Sigmoid colon (tissue), 4 donors: Measurements from ENCODE around the gene SSBP3.

Source experiments
- EP300 ChIP-seq, 4 donors: sonication (generic); formaldehyde crosslinking; IDR thresholded peaks; one replicate each; pipeline ENCODE4 v1.6.1; 2017; ENCODE audit warnings: antibody characterized with exemption in 4 of 4
- POLR2AphosphoS5 ChIP-seq, 4 donors: sonication (generic); formaldehyde crosslinking; IDR thresholded peaks; one replicate each; pipeline ENCODE4 v1.6.1; 2017; ENCODE audit warnings: antibody characterized with exemption in 4 of 4
- TF ChIP-seq, protein P1 (sequence below), 4 experiments: fragments of 450-650 bp in 3 of 4; fragments of 200-600 bp in 1 of 4; IDR thresholded peaks; one replicate each; pipeline ENCODE4 v1.5.1; 2016 to 2019; ENCODE audit warnings: antibody characterized with exemption in 4 of 4, mild to moderate bottlenecking in 3 of 4, moderate library complexity in 2 of 4

DNA sequence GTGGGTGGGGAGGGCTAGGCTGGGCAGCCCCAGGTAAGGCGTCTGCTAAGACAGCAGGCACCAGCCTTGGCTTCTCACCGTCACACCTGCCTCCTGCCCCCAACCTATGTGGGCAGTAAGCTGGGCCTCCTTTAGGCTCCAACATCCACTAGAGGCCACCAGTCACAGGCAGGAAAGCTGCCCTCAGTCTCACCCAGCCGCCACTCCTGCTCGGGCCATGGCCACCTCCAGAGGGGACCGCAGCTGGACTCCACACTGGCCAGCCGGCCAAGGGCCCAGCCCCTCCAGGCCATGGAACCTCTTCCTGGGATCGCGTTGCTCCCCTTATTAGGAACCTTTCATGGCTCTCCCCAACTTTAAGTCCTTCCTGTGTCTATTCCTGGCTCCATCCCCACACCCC, 131.7 kb downstream of the SSBP3 start:
- no peak for TF ChIP-seq EP300 (IDR thresholded peaks at IDR 0.05)
- TF ChIP-seq, protein P1, sequence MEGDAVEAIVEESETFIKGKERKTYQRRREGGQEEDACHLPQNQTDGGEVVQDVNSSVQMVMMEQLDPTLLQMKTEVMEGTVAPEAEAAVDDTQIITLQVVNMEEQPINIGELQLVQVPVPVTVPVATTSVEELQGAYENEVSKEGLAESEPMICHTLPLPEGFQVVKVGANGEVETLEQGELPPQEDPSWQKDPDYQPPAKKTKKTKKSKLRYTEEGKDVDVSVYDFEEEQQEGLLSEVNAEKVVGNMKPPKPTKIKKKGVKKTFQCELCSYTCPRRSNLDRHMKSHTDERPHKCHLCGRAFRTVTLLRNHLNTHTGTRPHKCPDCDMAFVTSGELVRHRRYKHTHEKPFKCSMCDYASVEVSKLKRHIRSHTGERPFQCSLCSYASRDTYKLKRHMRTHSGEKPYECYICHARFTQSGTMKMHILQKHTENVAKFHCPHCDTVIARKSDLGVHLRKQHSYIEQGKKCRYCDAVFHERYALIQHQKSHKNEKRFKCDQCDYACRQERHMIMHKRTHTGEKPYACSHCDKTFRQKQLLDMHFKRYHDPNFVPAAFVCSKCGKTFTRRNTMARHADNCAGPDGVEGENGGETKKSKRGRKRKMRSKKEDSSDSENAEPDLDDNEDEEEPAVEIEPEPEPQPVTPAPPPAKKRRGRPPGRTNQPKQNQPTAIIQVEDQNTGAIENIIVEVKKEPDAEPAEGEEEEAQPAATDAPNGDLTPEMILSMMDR (IDR thresholded peaks at IDR 0.05): no peak
- TF ChIP-seq POLR2AphosphoS5 (IDR thresholded peaks at IDR 0.05): no peak
